WTC11 (cell line): ENCODE measurements around the gene BMP6. TPM values are rescaled to one million over a fixed set of nuclear protein-coding genes. Genes with fewer than 3 reads are reported as not detected.

Experiments used
- ATAC-seq: fragments of 200-7000 bp; cut with Tn5 transposase; 2 replicates; pipeline ENCODE4 v1.10.0; 2021; ENCODE audit warnings: mild to moderate bottlenecking, moderate library complexity
- CTCF ChIA-PET: fragments of 300-600 bp; sonication (Branson Sonifier 250); formaldehyde crosslinking; loops from one replicate; lab custom pipeline; 2021; ENCODE audit warnings: antibody characterized with exemption; lab: Charles Lee
- POLR2A ChIA-PET: fragments of 350-600 bp; sonication (Branson Sonifier 250); formaldehyde crosslinking; loops from one replicate; lab custom pipeline; 2021; ENCODE audit warnings: antibody characterized with exemption; lab: Charles Lee
- DNase-seq: peaks from one replicate; pipeline ENCODE4 v3.0.0; 2021; ENCODE audit warnings: low spot score
- H3K27ac Mint-ChIP-seq: 2 replicates; pipeline ENCODE4 v1.8.0; 2021; ENCODE audit warnings: mixed read lengths
- H3K27me3 Mint-ChIP-seq: 2 replicates; pipeline ENCODE4 v1.8.0; 2021; ENCODE audit warnings: low read depth, mild to moderate bottlenecking, moderate library complexity, mixed read lengths
- H3K36me3 Mint-ChIP-seq: 2 replicates; pipeline ENCODE4 v1.8.0; 2021; ENCODE audit warnings: mixed read lengths
- H3K4me1 Mint-ChIP-seq: 2 replicates; pipeline ENCODE4 v1.8.0; 2022; ENCODE audit warnings: mixed read lengths
- H3K4me3 Mint-ChIP-seq: 2 replicates; pipeline ENCODE4 v1.8.0; 2021; ENCODE audit warnings: mild to moderate bottlenecking, moderate library complexity, mixed read lengths
- H3K9me3 Mint-ChIP-seq: 2 replicates; pipeline ENCODE4 v1.8.0; 2021; ENCODE audit warnings: mixed read lengths
- ATF2 ChIP-seq: sonication (generic); formaldehyde crosslinking; IDR thresholded peaks from 2 replicates; pipeline ENCODE4 v1.8.1; 2022; ENCODE audit warnings: low read depth, missing genetic modification reagents, borderline replicate concordance
- CBFB ChIP-seq: sonication (generic); formaldehyde crosslinking; IDR thresholded peaks from 2 replicates; pipeline ENCODE4 v1.8.1; 2022; ENCODE audit warnings: mild to moderate bottlenecking, low read depth, missing genetic modification reagents
- FOXJ3 ChIP-seq: sonication (generic); formaldehyde crosslinking; IDR thresholded peaks from 2 replicates; pipeline ENCODE4 v1.9.0; 2021; ENCODE audit warnings: missing genetic modification reagents, mild to moderate bottlenecking, borderline replicate concordance
- HMGA2 ChIP-seq: fragments of 250-450 bp; sonication (Bioruptor Pico); IDR thresholded peaks from 2 replicates; pipeline ENCODE4 v1.4.0; 2021; ENCODE audit warnings: mild to moderate bottlenecking, moderate library complexity
- JAZF1 ChIP-seq: fragments of 250-450 bp; sonication (Bioruptor Pico); IDR thresholded peaks from 2 replicates; pipeline ENCODE4 v1.9.0; 2021; ENCODE audit warnings: moderate library complexity, mild to moderate bottlenecking, inconsistent platforms
- NFATC4 ChIP-seq: fragments of 250-450 bp; sonication (Bioruptor Pico); IDR thresholded peaks from 2 replicates; pipeline ENCODE4 v1.9.0; 2021; ENCODE audit warnings: mild to moderate bottlenecking
- NR1H2 ChIP-seq: sonication (generic); formaldehyde crosslinking; IDR thresholded peaks from 2 replicates; pipeline ENCODE4 v1.9.0; 2021; ENCODE audit warnings: mild to moderate bottlenecking, moderate library complexity, missing genetic modification reagents
- NR2C2 ChIP-seq: sonication (generic); formaldehyde crosslinking; IDR thresholded peaks from 2 replicates; pipeline ENCODE4 v1.8.0; 2022; ENCODE audit warnings: mild to moderate bottlenecking, missing genetic modification reagents
- RELA ChIP-seq: sonication (generic); formaldehyde crosslinking; IDR thresholded peaks from 2 replicates; pipeline ENCODE4 v1.8.1; 2022; ENCODE audit warnings: missing genetic modification reagents, mild to moderate bottlenecking, borderline replicate concordance
- SMAD4 ChIP-seq: sonication (generic); formaldehyde crosslinking; IDR thresholded peaks from 2 replicates; pipeline ENCODE4 v1.8.0; 2022; ENCODE audit warnings: mild to moderate bottlenecking, missing genetic modification reagents
- SP1 ChIP-seq: sonication (generic); formaldehyde crosslinking; conservative IDR thresholded peaks from 2 replicates; pipeline ENCODE4 v1.8.1; 2022; ENCODE audit warnings: missing genetic modification reagents
- ZBTB21 ChIP-seq: sonication (generic); formaldehyde crosslinking; IDR thresholded peaks from 2 replicates; pipeline ENCODE4 v1.8.1; 2023; ENCODE audit warnings: mild to moderate bottlenecking, missing genetic modification reagents, borderline replicate concordance
- ZMAT4 ChIP-seq: fragments of 250-450 bp; sonication (Bioruptor Pico); IDR thresholded peaks from 2 replicates; pipeline ENCODE4 v1.9.0; 2021; ENCODE audit warnings: mild to moderate bottlenecking
- ZNF232 ChIP-seq: sonication (generic); formaldehyde crosslinking; IDR thresholded peaks from 2 replicates; pipeline ENCODE4 v1.8.0; 2022; ENCODE audit warnings: mild to moderate bottlenecking, missing genetic modification reagents
- ZNF396 ChIP-seq: fragments of 250-450 bp; sonication (Bioruptor Pico); IDR thresholded peaks from 2 replicates; pipeline ENCODE4 v1.8.0; 2021; ENCODE audit warnings: mild to moderate bottlenecking, moderate library complexity, borderline replicate concordance
- ZNF532 ChIP-seq: fragments of 250-450 bp; sonication (Bioruptor Pico); IDR thresholded peaks from 2 replicates; pipeline ENCODE4 v1.9.0; 2021; ENCODE audit warnings: mild to moderate bottlenecking, borderline replicate concordance
- ZSCAN18 ChIP-seq: fragments of 250-450 bp; sonication (Bioruptor Pico); IDR thresholded peaks from 2 replicates; pipeline ENCODE4 v2.1.2; 2022; ENCODE audit warnings: mild to moderate bottlenecking, moderate library complexity
- total RNA-seq: library from RNA; stranded (reverse); gene quantifications from 3 replicates; pipeline ENCODE4 v1.2.3, GENCODE V29; 2021

The BMP6 gene
- total RNA-seq, 1 experiment from 2014 or later: 1.0 TPM

- H3K36me3 Mint-ChIP-seq: no peaks in the 10 kb centered on the region
- H3K4me1 Mint-ChIP-seq: peaks cover 34% of the 10 kb centered on the region
- no peak for TF ChIP-seq ZNF532 (CRISPR knock-in tag)
- no peak for TF ChIP-seq ZSCAN18
- TF ChIP-seq FOXJ3 (CRISPR knock-in tag): no peak
- TF ChIP-seq ZMAT4: no peak
- no peak for TF ChIP-seq NFATC4
- no peak for TF ChIP-seq SMAD4
- no peak for TF ChIP-seq ZBTB21
- TF ChIP-seq RELA (CRISPR knock-in tag): no peak
- TF ChIP-seq JAZF1 (CRISPR knock-in tag): no peak
- TF ChIP-seq CBFB (CRISPR knock-in tag): no peak
- no peak for TF ChIP-seq ZNF396 (CRISPR knock-in tag)
- TF ChIP-seq ATF2 (CRISPR knock-in tag): no peak
- TF ChIP-seq, all 79 proteins: peak for 0
- DNase-seq (no peak), ATAC-seq (no peak)
- Mint-ChIP-seq H3K27me3 (peaks cover 37% of the 10 kb centered on the region), H3K9me3 (peaks cover 4% of the 10 kb centered on the region), H3K4me3 (no peak overlapping the region), H3K27ac (no peak overlapping the region)
- ChIA-PET POLR2A (no interaction called here), CTCF (interaction anchor here (1.8 kb wide), 1 partner anchor 15 kb away, joined by 6 read pairs; no protein-coding TSS in a partner anchor)
These were observed 38.5 kb upstream of the BMP6 start for GRCh38 chr6:7687145-7688111.

- Mint-ChIP-seq H3K9me3 (no peaks in the 10 kb centered on the region), H3K4me1 (peaks cover 17% of the 10 kb centered on the region), H3K36me3 (no peaks in the 10 kb centered on the region), H3K27ac (no peak overlapping the region), H3K27me3 (peaks cover 3% of the 10 kb centered on the region), H3K4me3 (no peak overlapping the region)
- DNase-seq (no peak), ATAC-seq (no peak)
- CTCF ChIA-PET: no interaction called here
- POLR2A ChIA-PET: no interaction called here
- TF ChIP-seq ATF2 (CRISPR knock-in tag): no peak
- TF ChIP-seq NFATC4: no peak
- no peak for TF ChIP-seq HMGA2 (CRISPR knock-in tag)
- TF ChIP-seq SMAD4: no peak
- no peak for TF ChIP-seq NR2C2 (CRISPR knock-in tag)
- no peak for TF ChIP-seq ZNF232 (CRISPR knock-in tag)
- no peak for TF ChIP-seq SP1 (CRISPR knock-in tag)
- no peak for TF ChIP-seq NR1H2 (CRISPR knock-in tag)
These were observed 34.9 kb upstream of the BMP6 start for GRCh38 chr6:7691021-7691420.
